Left lung (tissue), 10 donors: ENCODE results near the gene SERPIND1. TPM values are rescaled to one million over a fixed set of nuclear protein-coding genes. Genes with fewer than 3 reads are reported as not detected.
A peak's percentile ranks its signal among the peaks of the same experiment; 100 is the strongest.

Source experiments
- ATAC-seq: fragments of 200-7000 bp; cut with Tn5 transposase; one replicate; pipeline ENCODE4 v1.9.1; 2020; ENCODE audit warnings: moderate library complexity
- DNase-seq, 4 donors: peaks; one replicate each; pipeline ENCODE4 v3.0.0-alpha.2; 2013 to 2020
- H3K27ac ChIP-seq, 2 donors: fragments of 200-600 bp; sonication (generic) in 1 of 2; one replicate each; pipeline versions ENCODE4 v1.5.0 to v1.8.0; 2020 to 2021
- H3K27me3 ChIP-seq, 2 donors: fragments of 200-600 bp; sonication (generic) in 1 of 2; one replicate each; pipeline versions ENCODE4 v1.5.0 to v1.8.0; 2020 to 2021
- H3K36me3 ChIP-seq, 2 donors: fragments of 200-600 bp; sonication (generic) in 1 of 2; one replicate each; pipeline versions ENCODE4 v1.5.0 to v1.8.0; 2020 to 2021
- H3K4me1 ChIP-seq, 2 donors: fragments of 200-600 bp; one replicate each; pipeline ENCODE4 v1.8.0; 2021
- H3K4me3 ChIP-seq, 2 donors: fragments of 200-600 bp; sonication (generic) in 1 of 2; one replicate each; pipeline versions ENCODE4 v1.5.0 to v1.8.0; 2020 to 2021; ENCODE audit warnings: mild to moderate bottlenecking in 1 of 2
- H3K9me3 ChIP-seq, 2 donors: fragments of 200-600 bp; sonication (generic) in 1 of 2; one replicate each; pipeline versions ENCODE4 v1.5.0 to v1.8.0; 2020 to 2021
- CTCF ChIP-seq, 2 donors: fragments of 200-600 bp; sonication (generic) in 1 of 2; IDR thresholded peaks; one replicate each; pipeline versions ENCODE4 v1.5.0 to v1.8.0; 2021; ENCODE audit warnings: antibody characterized with exemption in 2 of 2
- intact Hi-C, 2 donors: fragments of 100-400 bp; cut with DNase I; formaldehyde crosslinking; loops; one replicate each; pipeline versions ENCODE4 v1.11.2 to v1.14.2; 2022
- polyA plus RNA-seq, 6 donors: library from polyadenylated mRNA; unstranded; fragments of 120-200 nt; gene quantifications; one replicate each; pipeline ENCODE4 v1.2.1, GENCODE V29; 2013; ENCODE audit not compliant: insufficient read length in 6 of 6
- total RNA-seq, 2 donors: library from RNA; stranded (reverse); fragmentation: NEBNext Ultra II Directional; extraction: Animal tissue kit (Norgen Biotek cat#: 25700); gene quantifications; one replicate each; pipeline ENCODE4 v1.2.1, GENCODE V29; 2021
- donor health status: DM: no; HTN: yes; CAD: no.
- donor health status: DM: no; HTN: no; CAD: no.

SERPIND1 gene
- total and polyA plus RNA-seq, 8 donors = 0.13 to 3.5 (median 0.40) TPM; not detected in 1

GRCh38 chr22:20775342-20775895 is 1.5 kb downstream of the SERPIND1 start:
- peaks cover 7 to 11% of the 10 kb centered on the region in 2 donors for H3K4me1 ChIP-seq
- no peak overlapping the region for H3K4me3 ChIP-seq
- intact Hi-C loops = no loop called here
- H3K9me3 ChIP-seq = no peaks in the 10 kb centered on the region
- TF ChIP-seq CTCF (IDR thresholded peaks at IDR 0.05) = no peak
- ATAC-seq = no peak
- H3K27ac ChIP-seq = no peak overlapping the region
- DNase-seq = no peak
- no peaks in the 10 kb centered on the region for H3K27me3 ChIP-seq
- peaks cover 0 to 28% of the 10 kb centered on the region in 2 donors for H3K36me3 ChIP-seq

DNA sequence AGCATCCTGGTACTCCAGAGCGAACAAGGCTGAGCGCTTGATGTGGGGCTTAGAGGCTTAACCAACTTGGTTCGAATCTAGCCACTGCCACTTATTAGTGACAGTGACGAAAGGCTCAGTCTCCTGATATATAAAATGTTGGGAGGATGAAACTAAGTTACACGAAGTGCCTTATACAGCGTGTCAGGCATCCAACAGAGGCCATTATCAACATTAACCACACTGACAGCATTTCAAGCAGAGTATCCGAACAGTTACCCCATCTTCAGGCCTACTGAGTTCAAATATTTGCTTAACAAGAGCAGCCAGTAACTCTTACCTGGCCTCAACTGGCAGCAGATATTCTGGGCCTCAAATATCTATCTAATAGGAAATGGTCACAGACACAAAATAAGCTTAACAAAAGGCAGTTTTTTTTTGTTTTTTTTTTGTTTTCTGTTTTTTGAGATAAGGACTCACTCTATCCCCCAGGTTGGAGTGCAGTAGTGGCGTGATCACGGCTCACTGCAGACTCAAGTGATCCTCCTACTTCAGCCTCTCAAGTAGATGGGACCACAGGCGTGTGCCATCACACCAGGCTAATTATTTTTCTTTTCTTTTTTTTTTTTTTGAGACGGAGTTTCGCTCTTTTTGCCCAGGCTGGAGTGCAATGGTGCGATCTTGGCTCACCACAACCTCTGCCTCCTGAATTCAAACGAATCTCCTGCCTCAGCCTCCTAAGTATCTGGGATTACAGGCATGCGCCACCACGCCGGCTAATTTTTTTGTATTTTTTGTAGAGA is 2.9 kb downstream of the SERPIND1 start:
- intact Hi-C loops = no loop called here
- DNase-seq = no peak
- H3K27me3 ChIP-seq = no peaks in the 10 kb centered on the region
- TF ChIP-seq CTCF (IDR thresholded peaks at IDR 0.05) = no peak
- H3K4me1 ChIP-seq = peaks cover 7 to 19% of the 10 kb centered on the region in 2 donors
- H3K27ac ChIP-seq = peak overlapping the region in 1 of 2 donors; percentile 46
- no peaks in the 10 kb centered on the region for H3K9me3 ChIP-seq
- no peak overlapping the region for H3K4me3 ChIP-seq
- peaks cover 0 to 29% of the 10 kb centered on the region in 2 donors for H3K36me3 ChIP-seq
- ATAC-seq = no peak

DNA sequence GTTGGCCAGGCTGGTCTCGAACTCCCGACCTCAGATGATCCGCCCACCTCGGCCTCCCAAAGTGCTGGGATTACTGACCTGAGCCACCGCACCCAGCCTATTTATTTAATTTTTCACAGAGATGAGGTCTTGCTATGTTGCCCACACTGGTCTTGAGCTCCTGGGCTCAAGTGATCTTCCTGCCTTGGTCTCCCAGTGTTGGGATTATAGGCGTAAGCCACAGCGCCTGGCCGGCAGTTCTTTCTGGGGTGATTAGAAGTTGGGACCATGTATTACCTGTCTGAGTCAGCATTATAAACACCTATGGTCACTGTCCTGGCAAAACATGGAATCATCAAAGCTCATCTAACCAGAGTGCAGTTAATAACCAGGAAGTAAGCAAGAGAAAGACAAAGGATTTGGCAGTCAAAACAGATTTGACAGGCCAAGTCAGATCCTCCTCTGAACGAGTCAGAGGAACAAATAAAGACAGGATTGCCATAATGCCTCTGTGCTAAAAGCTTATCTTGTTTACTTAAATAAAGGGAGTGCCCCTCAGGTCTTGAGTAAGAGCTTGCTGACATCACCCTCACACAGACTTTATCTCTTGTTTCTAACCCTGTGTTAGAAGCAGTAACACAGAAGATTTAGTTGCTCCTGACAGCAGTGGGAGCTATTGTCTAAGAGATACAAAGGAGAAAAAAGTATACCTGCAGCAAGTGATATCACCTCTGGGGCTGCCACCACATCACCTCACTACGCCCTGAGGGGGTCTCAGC is 3.7 kb downstream of the SERPIND1 start:
- ATAC-seq = peak; percentile 86
- Histone ChIP-seq H3K27me3 (no peaks in the 10 kb centered on the region), H3K4me1 (peaks cover 7 to 26% of the 10 kb centered on the region in 2 donors), H3K36me3 (peaks cover 0 to 23% of the 10 kb centered on the region in 2 donors), H3K4me3 (no peak overlapping the region), H3K9me3 (no peaks in the 10 kb centered on the region), H3K27ac (peak overlapping the region in 1 of 2 donors; percentile 59)
- no peak for TF ChIP-seq CTCF (IDR thresholded peaks at IDR 0.05)
- peak in 1 of 4 donors; percentile 33 for DNase-seq
- intact Hi-C loops = no loop called here

GRCh38 chr22:20779014-20779817 is 5.3 kb downstream of the SERPIND1 start:
- TF ChIP-seq CTCF (IDR thresholded peaks at IDR 0.05) = no peak
- Histone ChIP-seq H3K27ac (no peak overlapping the region), H3K9me3 (no peaks in the 10 kb centered on the region), H3K4me1 (peaks cover 7 to 42% of the 10 kb centered on the region in 2 donors), H3K27me3 (no peaks in the 10 kb centered on the region), H3K36me3 (peaks cover 0 to 21% of the 10 kb centered on the region in 2 donors), H3K4me3 (no peak overlapping the region)
- ATAC-seq (no peak), DNase-seq (no peak)
- intact Hi-C loops = no loop called here
